Hematopoietic multipotent progenitor cell treated with erythropoietin and hydrocortisone succinate and interleukin-3 and kit ligand, for 6 days (in vitro differentiated cells): ENCODE results near the gene NUDT16L1.

Experiments used
- DNase-seq: peaks from one replicate; pipeline ENCODE4 v3.0.0-alpha.2; 2015

Gene NUDT16L1

DNA sequence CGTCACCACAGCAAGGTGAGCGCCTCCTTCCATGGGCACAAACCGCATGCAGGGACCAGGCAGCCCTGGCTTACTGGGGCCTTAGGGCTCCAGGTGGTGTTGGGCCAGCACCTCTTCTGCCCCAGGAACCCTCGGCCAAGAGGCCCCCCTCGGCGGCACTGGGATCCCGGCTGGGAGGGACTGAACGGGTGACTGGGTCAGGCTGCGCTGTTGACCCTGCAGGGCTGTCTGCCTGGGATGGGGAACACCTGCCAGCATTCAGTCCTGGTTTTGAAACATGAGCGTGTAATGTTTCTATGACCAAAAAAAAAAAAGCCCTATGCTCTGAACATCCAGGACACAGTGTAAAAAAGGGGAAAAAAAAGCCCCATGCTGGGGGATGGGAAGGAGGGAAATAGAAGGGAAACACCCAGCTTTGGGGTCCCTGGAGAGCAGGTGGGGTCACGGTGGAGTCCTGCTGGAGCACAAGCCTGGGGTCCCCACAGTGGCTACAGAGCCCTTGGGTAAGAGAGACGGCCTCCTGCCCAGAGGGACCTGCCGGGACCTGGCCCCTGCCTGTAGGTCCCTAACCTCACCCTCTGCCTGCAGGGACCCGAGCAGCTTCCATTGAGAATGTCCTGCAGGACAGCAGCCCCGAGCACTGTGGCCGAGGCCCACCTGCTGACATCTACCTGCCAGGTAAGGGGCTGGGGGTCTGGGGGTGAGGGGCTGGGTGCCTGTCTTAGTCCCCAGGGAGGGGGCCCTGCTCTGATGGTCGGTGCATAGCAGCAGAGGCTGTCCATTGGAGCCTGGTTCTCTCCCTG is 9.9 kb upstream of the NUDT16L1 start:
- no peak for DNase-seq

DNA sequence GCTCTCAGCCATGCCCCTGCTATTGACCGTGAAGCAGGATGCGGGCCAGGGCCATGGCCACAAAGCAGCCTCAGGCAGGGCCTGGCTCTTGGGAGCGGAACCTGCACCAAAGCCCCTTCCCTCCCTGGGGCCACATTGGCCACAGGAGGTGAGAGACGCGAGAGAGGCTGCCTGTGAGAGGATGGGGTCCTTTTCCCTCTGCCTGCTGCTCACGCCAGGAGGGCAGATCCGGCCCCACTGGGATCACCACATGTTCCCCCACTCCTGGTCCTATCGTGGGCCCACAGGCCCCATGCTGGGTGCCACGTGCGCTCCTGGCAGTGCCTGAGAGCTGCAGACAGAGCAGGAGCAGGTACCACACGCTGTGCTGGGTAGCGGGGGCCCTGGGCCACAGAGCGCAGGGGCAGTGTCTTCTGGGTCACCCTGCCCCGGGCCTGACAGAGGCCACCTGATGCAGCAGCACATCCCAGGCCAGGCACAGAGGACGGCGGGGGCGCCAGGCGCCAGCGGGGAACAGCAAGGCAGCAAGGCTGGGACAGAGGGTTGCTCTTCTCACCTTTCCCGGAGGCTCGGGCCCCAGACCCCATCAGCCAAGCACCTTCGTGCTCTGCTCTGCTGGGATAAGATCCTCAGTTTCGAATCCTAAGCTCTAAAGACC is 9.2 kb upstream of the NUDT16L1 start:
- DNase-seq = no peak

DNA sequence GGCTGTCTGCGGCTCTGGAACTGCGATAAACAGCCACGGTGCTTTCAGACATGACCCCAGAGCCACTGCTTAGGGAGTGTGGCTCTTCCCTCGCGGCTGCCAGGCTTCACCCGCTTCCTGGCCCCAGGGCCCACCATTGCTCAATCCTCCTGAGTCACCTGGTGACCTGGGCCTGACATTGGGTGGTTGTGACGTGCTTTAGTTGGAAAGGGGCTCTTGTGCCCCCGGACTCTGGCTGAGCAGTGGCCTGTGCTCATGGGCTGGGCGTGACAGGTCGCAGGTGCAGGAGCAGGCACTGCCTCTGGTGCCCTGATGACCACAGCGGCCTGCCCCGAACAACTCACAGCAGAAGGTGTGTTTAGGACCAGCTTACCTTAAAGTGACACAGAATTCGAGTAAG is 8.6 kb upstream of the NUDT16L1 start:
- no peak for DNase-seq

- no peak for DNase-seq
These were observed 8.1 kb upstream of the NUDT16L1 start for GRCh38 chr16:4685292-4685691.

- DNase-seq = no peak
These were observed 7.4 kb upstream of the NUDT16L1 start for GRCh38 chr16:4685776-4686496.

GRCh38 chr16:4686497-4687210 is 6.7 kb upstream of the NUDT16L1 start:
- DNase-seq = no peak

DNA sequence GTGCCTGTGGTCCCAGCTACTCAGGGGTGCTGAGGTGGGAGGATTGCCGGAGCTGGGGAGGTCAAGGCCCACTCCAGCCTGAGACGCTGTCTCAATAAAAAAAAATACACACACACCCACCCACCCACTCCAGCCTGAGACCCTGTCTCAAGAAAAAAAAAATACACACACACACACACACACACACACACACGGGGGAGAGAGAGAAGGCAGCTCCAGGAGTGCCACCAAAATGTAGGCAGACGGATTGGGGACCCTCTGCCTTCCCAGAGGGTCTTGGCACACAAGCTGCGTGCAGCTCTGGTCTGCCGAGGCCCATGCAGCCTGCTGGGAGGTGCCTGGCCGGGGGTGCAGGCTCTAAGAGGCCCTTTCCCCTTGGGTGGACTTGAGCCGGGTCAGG is 5.9 kb upstream of the NUDT16L1 start:
- DNase-seq = no peak

DNA sequence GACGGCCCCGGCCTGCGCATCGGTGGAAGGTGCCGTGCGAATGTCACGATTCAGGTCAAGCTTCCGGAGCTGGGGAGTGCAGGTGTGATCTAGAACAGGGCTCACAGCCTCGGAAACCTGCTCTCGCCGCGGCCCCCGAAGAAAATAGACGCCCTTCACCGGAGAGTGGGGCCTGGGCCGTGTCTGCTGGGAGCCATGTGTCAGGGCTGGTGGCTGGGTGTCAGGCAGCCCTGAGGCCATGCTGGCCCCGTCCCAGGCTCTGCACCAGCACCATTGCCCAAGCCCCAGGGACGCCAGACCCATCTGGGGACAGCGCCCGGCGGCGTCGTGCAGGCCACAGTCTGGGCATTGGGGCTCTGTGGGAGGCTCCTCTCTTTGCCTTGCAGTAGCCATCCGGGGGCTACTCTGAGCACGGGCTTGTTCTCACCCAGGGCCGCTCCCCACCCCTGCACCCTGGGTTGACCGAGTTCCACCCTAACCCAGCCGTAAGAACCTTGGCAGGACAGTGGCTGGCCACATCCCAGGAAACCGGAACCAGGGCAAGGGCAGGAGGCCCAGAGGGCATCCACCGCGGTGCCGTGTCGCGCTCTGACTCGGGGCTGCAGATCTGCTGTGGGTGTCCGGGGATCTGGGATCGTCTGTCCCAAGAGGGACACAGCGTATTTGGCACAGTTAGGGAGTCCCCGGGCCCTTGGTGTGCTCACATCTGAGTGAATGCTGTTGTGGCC is 5.3 kb upstream of the NUDT16L1 start:
- no peak for DNase-seq

- DNase-seq = no peak
These were observed 4.7 kb upstream of the NUDT16L1 start for GRCh38 chr16:4688674-4689045.

GRCh38 chr16:4689091-4689671 is 4.2 kb upstream of the NUDT16L1 start:
- DNase-seq = no peak

GRCh38 chr16:4689864-4690704 is 3.3 kb upstream of the NUDT16L1 start:
- DNase-seq = no peak

DNA sequence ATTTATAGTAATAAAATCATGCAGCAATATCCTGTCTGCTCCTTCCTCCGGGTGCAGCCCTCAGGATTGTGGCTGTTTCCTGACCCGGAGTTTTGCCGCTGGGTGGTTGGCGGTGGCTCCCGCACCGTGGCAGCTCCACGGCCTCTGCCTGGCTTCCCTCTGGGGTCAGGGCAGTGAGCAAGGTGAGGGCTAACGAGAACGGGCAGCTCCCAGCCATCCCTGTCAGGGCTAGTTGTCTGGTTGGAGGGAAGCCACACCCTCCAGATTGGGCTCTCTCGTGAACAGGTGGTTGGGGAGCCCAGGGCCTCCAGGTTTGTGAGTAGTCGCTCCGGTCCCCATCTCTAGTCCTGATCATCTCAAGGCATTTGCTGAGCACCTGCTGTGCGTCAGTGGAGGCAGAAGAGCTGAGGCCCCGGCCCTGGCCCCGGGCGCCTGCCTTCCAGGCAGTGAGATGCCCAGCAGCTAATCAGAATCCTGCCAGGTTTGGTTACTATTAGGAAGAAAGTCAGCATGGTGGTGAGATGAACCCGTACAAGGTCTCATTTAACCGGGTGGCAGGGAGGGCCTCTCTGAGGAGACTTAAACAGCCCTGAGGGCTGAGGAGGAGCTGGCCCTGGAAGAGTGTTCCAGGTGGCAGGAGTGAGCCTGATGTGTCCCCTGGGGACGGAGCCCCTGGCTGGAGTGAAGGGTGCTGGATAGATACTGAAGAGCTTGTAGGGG is 2.3 kb upstream of the NUDT16L1 start:
- DNase-seq = no peak

DNA sequence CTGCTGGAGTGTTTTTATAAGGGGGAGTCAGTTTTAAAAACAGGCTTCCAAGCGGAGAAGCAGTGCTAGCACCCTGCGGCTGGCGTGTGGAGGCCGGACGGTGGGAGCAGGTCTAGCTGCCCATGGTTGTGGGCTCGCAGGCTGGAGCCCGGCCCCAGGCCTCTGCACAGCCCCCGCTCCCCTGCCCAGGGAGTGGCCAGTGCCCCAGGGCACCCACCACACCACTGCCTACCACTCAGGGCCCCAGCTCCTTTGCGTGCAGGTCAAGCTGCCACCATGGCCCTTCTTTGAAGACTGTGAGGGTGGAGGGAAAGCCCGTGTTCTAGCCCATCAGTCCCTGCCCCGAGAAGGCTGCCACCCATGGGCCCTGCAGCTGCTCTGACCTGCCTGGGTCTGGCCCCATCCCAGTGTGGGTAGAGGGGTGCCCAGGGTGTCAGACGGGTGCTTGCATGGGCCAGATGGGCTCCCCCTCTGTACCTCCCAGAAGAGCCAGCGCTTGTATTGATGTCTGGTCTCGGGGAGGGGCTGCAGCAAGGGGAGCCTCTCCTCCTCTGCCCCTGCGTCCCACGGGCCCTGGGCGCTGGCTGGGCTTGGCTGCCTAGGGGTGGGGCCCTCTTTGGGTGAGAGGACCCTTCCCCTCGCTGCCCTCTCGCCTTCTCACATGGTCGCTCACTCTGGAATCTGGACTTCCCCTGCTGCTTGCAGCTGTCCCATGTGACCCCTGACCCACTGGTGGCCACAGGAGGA is 1.5 kb upstream of the NUDT16L1 start:
- DNase-seq = no peak

DNA sequence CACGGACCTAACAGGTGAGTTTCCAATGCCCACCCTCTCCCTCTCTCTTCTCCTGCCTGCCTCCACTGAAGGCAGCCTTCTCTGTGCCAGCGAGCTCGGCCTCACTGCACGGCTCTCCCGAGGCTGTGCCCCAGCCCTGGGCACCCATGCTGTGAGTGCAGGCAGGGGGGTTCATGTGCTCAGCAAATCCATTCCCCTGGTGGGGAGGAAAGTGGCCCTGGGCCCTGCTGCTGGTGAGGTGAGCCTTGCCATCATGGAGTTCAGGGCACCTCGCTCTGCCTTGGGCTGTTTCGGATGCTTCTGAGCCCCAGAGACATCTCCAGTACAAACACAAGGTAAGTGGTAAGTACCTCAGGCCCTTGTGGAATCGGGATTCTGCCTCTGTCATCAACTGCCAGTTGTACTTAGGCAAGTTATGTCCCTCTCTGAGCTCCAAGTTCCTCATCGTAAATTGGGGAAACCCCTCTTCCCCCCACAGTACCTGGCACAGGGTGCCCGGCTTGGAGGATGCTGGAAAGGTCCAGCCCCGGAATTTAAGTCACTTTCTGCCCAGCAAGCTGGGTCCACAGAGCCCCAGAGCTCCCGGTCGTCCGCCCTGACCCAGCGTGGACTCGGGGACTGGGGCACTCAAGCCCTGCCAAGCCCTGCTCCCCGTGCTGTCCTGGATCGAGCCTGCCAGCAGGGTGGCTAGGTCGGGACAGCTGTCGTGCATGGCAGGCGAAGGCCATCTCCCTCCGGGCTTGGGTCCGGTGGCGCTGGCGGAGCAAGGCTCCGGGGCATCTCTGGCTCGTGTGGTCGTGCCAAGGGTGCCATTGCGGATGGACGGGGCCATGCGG is 684 bp upstream of the NUDT16L1 start:
- peak; percentile 31 for DNase-seq

GRCh38 chr16:4693956-4694641 is 737 bp downstream of the NUDT16L1 start:
- DNase-seq = peak; percentile 41

- no peak for DNase-seq
These were observed 1.5 kb downstream of the NUDT16L1 start for GRCh38 chr16:4694642-4695451.

DNA sequence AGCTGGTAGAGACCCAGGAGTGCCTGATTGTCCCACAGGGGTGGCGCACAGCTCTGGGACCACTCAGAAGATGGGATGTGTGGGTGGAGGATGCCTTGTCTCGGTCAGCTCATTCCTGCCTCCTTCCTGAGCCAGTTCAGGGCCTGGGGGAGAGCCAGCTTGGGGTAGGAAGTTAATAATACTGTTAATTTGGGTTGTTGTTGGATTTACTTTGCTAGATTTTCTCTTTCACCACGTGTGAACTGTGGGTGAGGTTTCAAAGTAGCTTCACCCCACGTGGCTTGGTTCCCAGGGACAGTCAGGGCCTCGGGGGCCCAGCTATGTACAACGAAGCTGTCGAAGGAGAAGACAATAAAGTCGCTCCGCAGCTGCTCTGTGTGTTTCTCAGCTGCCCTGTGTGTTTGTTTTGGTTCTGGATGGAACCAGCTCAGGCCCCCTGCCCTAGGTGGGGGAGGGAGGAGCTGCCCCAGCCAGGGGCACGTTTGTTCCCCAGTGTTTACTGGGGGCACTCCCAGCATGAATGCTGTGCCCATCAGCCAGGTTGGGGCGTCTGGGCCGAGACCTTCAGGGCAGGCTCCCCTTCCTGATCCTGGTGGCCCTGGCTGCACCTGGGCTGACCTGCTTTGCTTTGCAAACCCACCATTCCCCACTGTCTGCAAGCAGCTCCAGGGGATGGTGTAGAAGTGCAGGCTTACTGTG is 2.3 kb downstream of the NUDT16L1 start:
- no peak for DNase-seq
